Pons (tissue), 1 donor: Measurements from ENCODE around the gene SBSN.

ENCODE experiments used
- DNase-seq: peaks from one replicate; pipeline ENCODE4 v3.0.0-alpha.2; 2016; ENCODE audit warnings: low spot score

Gene SBSN

DNA sequence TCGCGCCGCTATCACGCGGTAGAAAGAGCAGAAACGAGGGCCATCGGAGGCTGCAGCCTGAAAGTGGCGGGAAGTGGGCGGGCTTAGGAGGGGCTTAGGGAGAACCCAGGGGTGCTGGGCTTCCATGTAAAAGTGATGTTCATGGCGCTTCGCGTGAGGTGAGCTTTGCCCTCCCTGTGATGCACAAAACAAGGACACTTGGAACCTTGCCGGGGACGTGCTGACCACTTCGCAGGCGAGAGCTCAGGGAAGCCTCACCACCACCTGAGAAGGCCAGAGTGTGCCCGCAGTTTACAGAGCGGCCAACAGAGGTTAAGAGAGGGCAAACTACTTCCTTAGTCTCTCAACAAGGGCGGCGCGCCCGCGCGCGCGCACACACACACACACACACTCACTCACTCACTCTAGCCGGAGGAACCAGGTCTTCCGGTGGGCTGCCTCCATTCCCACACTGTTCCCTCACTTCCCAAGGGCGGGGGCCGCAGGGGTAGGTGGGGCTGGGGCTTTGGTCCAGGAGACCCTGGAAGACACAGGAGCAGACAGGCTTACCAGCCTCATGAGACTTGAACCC, 5.8 kb upstream of the SBSN start:
- no peak for DNase-seq

DNA sequence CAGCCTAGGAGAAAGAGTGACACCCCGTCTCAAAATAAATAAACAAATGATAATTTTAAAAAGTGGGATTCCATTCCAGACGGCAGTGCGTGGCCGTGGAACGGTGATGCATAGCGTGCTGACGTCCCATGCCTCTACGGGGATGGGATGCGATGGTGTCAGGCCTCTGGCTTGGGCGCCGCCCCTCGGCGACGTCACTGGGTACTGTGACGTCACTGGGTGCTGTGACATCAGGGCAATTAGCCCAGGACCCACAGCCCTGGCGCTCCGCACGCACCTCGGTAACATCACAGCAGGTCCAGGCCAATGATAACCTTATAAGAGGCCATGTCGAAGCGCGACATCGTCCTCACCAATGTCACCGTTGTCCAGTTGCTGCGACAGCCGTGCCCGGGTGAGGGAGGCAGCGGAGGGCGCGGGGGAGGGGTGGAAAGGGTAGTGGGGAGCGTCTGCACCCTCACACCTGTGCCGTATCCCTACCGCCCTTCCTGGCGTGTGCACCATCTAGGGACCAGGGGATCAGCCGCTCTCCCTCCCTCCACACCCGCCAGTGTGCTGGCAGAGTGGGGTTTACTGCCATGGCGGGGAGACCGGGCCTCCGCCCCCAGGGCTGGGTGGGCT, 5.2 kb upstream of the SBSN start, which contains the start of gene GAPDHS:
Gene GAPDHS (plus strand): TSS at position 256 of the 621 bp plus-strand sequence. CDS start 72 bp downstream, at position 328.
- DNase-seq = no peak

DNA sequence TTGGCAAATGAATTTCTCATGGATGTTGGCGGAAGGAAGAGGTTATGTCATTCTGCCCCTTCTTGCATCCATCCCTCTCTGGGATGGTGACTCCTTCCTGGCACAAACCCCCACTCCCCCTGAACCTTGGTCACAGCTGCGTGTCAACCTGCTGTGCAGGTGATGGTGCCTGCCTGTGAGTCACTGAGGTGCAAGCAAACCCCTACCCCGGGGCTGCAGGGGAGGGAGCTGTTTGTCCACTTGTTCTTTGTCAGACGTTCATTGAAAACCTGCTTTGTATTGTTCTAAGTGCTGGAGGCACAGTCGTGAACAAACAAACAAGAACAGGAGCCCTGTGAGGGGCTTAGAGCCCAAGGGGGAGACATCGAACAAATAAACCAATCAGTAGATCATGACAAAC, 3.2 kb upstream of the SBSN start:
- no peak for DNase-seq

GRCh38 chr19:35529241-35530218, 1.4 kb upstream of the SBSN start:
- no peak for DNase-seq

- DNase-seq = no peak
Measured at GRCh38 chr19:35525873-35526272, 2.2 kb downstream of the SBSN start.

DNA sequence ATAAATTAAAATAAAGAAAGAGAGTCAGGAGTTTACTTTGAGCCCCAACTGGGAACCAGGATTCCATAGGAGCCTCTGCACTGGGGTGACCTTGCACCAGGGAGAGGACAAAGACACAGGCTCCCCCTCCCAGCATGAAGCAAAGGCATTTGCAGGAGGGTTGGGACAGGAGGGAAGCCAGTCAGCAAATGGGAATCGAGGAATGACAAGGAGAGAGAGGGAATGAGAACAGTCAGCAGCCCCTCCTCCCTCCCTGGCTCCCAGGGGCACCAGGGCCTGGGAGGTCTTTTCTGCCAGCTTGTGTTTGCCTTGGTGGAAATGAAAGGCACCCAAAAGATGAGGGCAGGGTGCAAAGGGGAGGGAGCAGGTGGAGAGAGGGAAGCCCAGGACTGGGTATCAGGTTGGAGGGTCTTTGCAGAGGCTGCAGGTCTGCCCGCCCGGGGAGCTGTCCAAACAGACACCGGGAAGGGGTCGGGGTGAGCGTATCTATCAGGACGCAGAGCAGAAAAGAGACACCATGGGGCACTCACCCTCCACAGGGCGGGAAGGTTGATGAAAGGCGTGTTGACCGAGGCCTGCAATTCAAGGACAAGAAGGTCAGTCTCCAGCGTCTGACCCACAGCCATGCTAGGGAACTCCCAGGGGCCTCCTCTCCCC, 3.8 kb downstream of the SBSN start:
- DNase-seq = no peak

DNA sequence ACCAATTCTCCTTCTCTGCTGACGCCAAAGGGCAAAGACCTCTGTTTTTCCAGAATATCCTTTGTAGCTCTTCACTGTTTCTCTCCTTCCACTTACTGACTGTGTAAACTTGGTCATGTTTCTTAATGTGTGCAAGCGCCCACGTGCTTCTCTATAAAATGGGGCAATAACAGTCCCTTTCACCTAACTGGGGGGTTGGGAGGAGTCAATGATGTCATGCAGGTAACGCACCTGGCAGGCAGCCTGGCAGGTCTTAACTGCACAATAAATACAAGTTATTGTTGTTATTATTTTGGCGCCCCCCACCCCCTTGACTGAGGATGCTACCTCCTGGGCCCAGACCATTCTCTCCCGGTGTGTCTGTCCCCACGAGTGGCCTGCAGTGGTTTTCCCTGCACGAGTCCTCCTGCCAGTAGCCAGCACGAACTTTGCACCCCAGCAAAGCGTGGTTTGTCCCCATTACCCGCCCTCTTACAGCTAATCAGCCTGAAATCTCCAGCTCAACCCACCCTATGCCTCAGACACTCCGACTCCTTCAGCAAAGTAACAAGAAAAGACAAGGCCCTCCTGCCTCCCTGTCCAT, 5.3 kb downstream of the SBSN start:
- DNase-seq = no peak

DNA sequence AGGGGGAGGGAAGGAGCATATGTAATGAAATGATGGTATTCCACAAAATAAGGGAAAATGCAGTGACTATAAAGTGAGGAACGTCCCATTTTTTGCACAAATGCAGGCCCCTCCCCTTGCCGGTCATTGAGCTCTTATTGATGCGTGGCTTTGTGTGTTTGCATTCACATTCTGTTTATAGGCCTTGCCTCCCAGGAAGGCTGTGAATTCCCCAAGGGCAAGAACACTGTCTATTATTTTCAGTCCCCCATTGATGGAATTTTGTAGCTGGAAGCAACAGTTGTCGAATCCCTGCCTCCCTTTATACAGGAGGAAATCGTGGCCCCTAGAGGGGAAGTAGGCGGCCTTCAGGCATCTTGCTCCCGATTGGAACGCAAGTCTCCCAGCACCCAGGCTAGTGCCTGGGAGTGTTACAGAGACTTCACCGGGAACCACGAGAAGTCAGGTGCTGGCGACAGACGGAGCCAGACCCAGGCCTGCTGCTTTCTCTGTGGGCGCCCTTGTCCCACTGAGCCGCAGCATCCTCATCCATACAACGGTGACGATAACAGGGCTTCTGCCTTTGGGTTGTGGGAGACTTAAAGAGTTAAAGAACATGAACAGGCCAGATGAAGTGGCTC, 6.9 kb downstream of the SBSN start:
- DNase-seq = no peak

DNA sequence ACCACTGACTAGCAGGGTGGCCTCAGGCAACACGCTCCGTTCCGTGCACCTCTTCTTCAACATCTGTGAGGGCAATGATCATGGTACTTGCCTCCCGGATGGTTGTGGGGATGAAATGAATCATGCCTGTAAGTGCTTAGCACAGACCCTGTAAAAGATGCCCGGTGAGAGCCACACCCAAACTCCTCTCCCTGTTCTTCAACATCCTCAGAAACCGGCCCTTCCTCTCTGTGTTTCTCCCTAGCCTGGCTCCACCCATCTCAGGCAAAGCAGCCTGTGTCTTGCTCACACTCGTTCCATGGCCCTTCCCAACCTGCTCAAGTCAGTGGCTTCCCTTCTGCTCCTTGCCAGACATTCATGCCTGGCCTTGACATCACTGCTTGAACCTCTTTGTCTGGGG, 8.8 kb downstream of the SBSN start:
- no peak for DNase-seq

- DNase-seq = no peak
Measured at GRCh38 chr19:35518313-35518712, 9.8 kb downstream of the SBSN start.

GRCh38 chr19:35517342-35517741, 10.8 kb downstream of the SBSN start:
- DNase-seq = no peak

DNA sequence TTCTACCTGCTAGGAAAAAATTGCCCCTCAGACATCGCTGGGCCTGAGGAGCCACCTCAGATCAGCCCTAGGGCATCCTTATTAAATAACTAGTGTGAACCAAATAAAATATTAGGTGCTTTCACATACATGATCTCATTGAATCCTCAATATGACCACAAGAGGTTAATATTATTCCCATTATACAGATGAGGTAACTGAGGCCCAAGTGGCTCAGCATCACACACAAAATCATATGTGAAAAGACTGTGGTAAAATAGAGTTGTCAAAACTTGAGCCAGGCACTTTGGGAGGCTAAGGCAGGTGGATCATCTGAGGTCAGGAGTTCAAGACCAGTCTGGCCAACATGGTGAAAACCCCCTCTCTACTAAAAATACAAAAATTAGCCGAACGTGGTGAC, 11.8 kb downstream of the SBSN start:
- DNase-seq = no peak

DNA sequence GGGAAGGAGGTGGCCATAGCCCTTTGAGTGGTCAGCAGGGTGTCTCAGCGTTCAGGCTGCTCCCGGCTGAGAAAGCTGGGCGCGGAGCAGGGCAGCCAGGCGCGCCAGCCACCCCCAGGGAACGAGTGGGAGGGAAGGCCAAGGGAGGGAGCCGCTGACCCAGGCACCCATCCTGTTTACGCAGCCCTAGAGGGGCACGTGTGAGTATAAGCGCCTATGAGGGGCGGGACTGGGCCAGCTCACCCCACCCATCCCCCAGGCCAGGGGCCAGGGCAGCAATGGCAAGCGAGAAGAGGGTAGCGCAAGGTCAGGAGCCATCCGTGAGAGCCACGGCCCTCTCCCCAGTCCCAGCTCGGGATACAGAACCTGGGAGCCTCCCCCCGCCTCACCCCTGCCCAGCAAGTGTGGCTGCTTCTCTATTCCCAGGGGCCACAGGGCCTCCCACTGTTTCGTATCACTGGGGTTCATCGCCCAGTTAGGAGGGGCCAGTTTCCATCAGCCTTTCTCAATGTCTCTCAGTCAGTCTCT, 13.8 kb downstream of the SBSN start:
- no peak for DNase-seq

GRCh38 chr19:35513628-35514281, 14.4 kb downstream of the SBSN start, which contains the start of gene DMKN:
TSS of gene DMKN (minus strand) at chr19:35513649. CDS start at chr19:35513475, 174 bp downstream.
- peak; percentile 23 for DNase-seq

- DNase-seq = no peak
Measured at GRCh38 chr19:35512831-35513627, 15.1 kb downstream of the SBSN start.

DNA sequence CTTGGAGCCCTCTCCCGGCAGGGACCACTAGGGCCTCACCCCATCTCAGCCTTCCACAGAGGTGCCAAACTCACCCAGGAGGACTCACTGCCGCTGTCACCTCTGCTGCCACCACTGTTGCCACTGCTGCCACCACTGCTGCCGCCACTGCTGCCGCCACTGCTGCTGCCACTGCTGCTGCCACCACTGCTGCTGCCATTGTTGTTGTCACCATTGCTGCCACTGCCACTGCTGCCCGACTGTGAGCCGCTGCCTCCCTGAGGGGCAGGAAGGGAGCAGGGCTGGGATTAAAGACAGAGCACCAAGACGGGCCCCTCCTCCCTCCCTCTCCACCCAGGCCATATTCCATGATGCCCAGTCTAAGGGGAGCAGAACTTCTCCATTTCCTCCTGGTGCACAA, 16.8 kb downstream of the SBSN start:
- no peak for DNase-seq

GRCh38 chr19:35510626-35510964, 17.5 kb downstream of the SBSN start:
- DNase-seq = no peak

DNA sequence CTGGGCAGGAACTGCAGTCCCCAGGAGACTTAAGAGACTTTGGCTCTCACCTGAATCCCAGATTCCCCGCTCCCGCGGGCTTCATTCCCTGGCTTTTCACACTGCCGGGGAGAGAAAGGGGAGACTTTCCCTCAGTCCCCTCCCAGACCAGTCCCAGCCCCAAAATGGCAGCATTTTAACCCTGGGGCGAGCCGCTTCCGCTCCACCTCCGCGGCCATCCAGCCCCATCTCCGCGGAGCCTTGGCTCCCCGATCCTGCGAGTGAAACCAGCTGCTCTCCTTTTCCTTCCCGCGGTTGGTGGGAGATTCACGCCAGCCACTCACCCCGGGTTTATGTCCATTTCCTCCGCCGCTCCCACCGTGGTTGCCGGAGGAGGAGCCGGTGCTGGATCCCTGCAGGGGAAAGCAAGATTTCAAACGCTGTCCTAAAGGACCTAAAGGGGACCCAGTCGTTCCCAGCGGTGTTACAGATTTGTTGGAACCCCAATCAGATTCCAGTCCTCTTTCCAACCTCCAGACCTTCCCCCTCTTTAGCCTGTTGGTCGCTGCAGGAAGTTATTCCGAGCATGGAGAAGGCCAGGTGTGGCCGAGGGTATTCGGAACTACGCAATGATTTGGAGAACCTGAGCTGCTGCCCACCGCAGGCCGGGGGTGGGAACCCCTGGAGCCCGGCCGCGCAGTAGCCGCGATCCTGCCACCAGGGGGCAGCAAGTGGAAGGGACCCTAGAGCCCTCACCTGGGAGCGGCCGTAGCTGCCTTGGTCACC, 18.1 kb downstream of the SBSN start:
- DNase-seq = peak; percentile 17

DNA sequence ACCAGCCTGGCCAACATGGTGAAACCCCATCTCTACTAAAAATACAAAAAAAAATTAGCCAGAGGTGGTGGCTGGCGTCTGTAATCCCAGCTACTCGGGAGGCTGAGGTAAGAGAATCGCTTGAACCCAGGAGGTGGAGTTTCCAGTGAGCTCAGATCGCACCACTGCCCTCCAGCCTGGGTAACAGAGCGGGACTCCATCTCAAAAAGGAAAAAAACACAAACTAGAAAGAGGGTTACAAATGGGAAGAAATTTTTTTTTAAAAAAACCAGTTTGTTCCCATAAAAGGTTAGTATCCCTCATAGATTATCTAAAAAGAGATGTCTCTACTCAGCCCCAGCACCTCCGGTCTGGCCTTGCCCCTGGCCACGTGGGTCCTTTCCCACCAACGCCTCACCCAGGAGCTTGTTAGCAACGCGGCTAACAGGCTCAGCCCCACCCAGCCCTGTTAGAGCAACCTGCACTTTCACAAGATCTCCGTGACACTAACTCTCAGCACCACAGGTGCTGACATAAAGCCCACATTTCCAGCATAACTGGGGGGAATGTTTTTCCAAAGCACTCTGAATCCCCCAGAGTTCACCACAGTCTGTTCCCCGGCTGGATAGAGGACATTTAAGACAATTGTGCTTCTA, 19.0 kb downstream of the SBSN start:
- no peak for DNase-seq
